ENCODE results near the gene ROS1.

The ROS1 gene

GRCh38 chr6:117373211-117373813 is 52.4 kb downstream of the ROS1 start:
- TF ChIP-seq GATA3 (IDR thresholded peaks at IDR 0.05; ENCODE audit: low read depth, low read length) (no peak), GATA2 (IDR thresholded peaks at IDR 0.05; ENCODE audit: low read depth, low read length) (no peak)

GRCh38 chr6:117371492-117371891 is 54.2 kb downstream of the ROS1 start:
- TF ChIP-seq GATA3 (IDR thresholded peaks at IDR 0.05; ENCODE audit: low read depth, low read length) (no peak), GATA2 (IDR thresholded peaks at IDR 0.05; ENCODE audit: low read depth, low read length) (no peak)

- no peak for TF ChIP-seq GATA2 (IDR thresholded peaks at IDR 0.05; ENCODE audit: low read depth, low read length)
- no peak for TF ChIP-seq GATA3 (IDR thresholded peaks at IDR 0.05; ENCODE audit: low read depth, low read length)
Measured at GRCh38 chr6:117359581-117359980, 66.2 kb downstream of the ROS1 start.

GRCh38 chr6:117354671-117355070 is 71.1 kb downstream of the ROS1 start:
- no peak for TF ChIP-seq GATA3 (IDR thresholded peaks at IDR 0.05; ENCODE audit: low read depth, low read length)
- TF ChIP-seq GATA2 (IDR thresholded peaks at IDR 0.05; ENCODE audit: low read depth, low read length): no peak

- no peak for TF ChIP-seq GATA2 (IDR thresholded peaks at IDR 0.05; ENCODE audit: low read depth, low read length)
- no peak for TF ChIP-seq GATA3 (IDR thresholded peaks at IDR 0.05; ENCODE audit: low read depth, low read length)
Measured at GRCh38 chr6:117352466-117353081, 73.2 kb downstream of the ROS1 start.

- no peak for TF ChIP-seq GATA3 (IDR thresholded peaks at IDR 0.05; ENCODE audit: low read depth, low read length)
- no peak for TF ChIP-seq GATA2 (IDR thresholded peaks at IDR 0.05; ENCODE audit: low read depth, low read length)
Measured at GRCh38 chr6:117351521-117351920, 74.2 kb downstream of the ROS1 start.

- TF ChIP-seq GATA3 (IDR thresholded peaks at IDR 0.05; ENCODE audit: low read depth, low read length): no peak
- no peak for TF ChIP-seq GATA2 (IDR thresholded peaks at IDR 0.05; ENCODE audit: low read depth, low read length)
Measured at GRCh38 chr6:117346142-117346930, 79.4 kb downstream of the ROS1 start.

- TF ChIP-seq GATA3 (IDR thresholded peaks at IDR 0.05; ENCODE audit: low read depth, low read length) (no peak), GATA2 (IDR thresholded peaks at IDR 0.05; ENCODE audit: low read depth, low read length) (no peak)
Measured at GRCh38 chr6:117345292-117345610, 80.5 kb downstream of the ROS1 start.

GRCh38 chr6:117344444-117345291 is 81.1 kb downstream of the ROS1 start:
- TF ChIP-seq GATA2 (IDR thresholded peaks at IDR 0.05; ENCODE audit: low read depth, low read length) (no peak), GATA3 (IDR thresholded peaks at IDR 0.05; ENCODE audit: low read depth, low read length) (no peak)

GRCh38 chr6:117338567-117338966 is 87.2 kb downstream of the ROS1 start:
- TF ChIP-seq GATA2 (IDR thresholded peaks at IDR 0.05; ENCODE audit: low read depth, low read length) (no peak), GATA3 (IDR thresholded peaks at IDR 0.05; ENCODE audit: low read depth, low read length) (no peak)

- TF ChIP-seq GATA3 (IDR thresholded peaks at IDR 0.05; ENCODE audit: low read depth, low read length): no peak
- no peak for TF ChIP-seq GATA2 (IDR thresholded peaks at IDR 0.05; ENCODE audit: low read depth, low read length)
Measured at GRCh38 chr6:117329926-117330325, 95.8 kb downstream of the ROS1 start.

GRCh38 chr6:117328500-117328899 is 97.2 kb downstream of the ROS1 start:
- TF ChIP-seq GATA3 (IDR thresholded peaks at IDR 0.05; ENCODE audit: low read depth, low read length) (no peak), GATA2 (IDR thresholded peaks at IDR 0.05; ENCODE audit: low read depth, low read length) (no peak)

GRCh38 chr6:117328005-117328389 is 97.7 kb downstream of the ROS1 start:
- TF ChIP-seq GATA2 (IDR thresholded peaks at IDR 0.05; ENCODE audit: low read depth, low read length) (no peak), GATA3 (IDR thresholded peaks at IDR 0.05; ENCODE audit: low read depth, low read length) (no peak)

Data from SH-SY5Y (cell line).